Kidney tubule cell (primary cell): Measurements from ENCODE around the gene CSAG2.

ENCODE experiments used
- DNase-seq: peaks from one replicate; pipeline ENCODE4 v3.0.0-alpha.2; 2018; ENCODE audit warnings: low spot score

The CSAG2 gene

GRCh38 chrX:152663086-152663485, 46.0 kb downstream of the CSAG2 start:
- no peak for DNase-seq

- no peak for DNase-seq
Observed at GRCh38 chrX:152658302-152658701, 50.8 kb downstream of the CSAG2 start.
